ENCODE measurements around the gene PTPRQ.

GRCh38 chr12:80494836-80495235, 50.8 kb downstream of the PTPRQ start:
- TF ChIP-seq CTCF (IDR thresholded peaks at IDR 0.05; ENCODE audit: low read depth, low read length) (no peak), POLR2A (IDR thresholded peaks at IDR 0.05; ENCODE audit: extremely low read depth, insufficient read length) (no peak), MYC (IDR thresholded peaks at IDR 0.05; ENCODE audit: low read depth, low read length) (no peak)
